ENCODE measurements around the gene CABP2. TPM values are rescaled to one million over a fixed set of nuclear protein-coding genes. Genes with fewer than 3 reads are reported as not detected.
"Not testable (repeated sequence)": the region's sequence is repeated elsewhere in the genome, so short reads cannot be mapped to it uniquely, and the experiment has no call there.

CABP2 gene
- total RNA-seq, 4 donors from 2014 or later = not detected

GRCh38 chr11:67548555-67549110, 25.4 kb upstream of the CABP2 start:
- Histone ChIP-seq H3K9me3 (no peaks in the 10 kb centered on the region), H3K27ac (no peak overlapping the region), H3K27me3 (no peaks in the 10 kb centered on the region), H3K36me3 (no peaks in the 10 kb centered on the region), H3K4me1 (peaks cover 0 to 10% (median 0%) of the 10 kb centered on the region in 4 donors), H3K4me3 (no peak overlapping the region)
- TF ChIP-seq POLR2A (IDR thresholded peaks at IDR 0.05) (no peak), CTCF (IDR thresholded peaks at IDR 0.05) (no peak)
- no peak for DNase-seq

- not testable (repeated sequence) for H3K4me3 ChIP-seq, H3K36me3 ChIP-seq, H3K27ac ChIP-seq, H3K4me1 ChIP-seq, H3K9me3 ChIP-seq, H3K27me3 ChIP-seq, DNase-seq
Measured at GRCh38 chr11:67548112-67548511, 24.9 kb upstream of the CABP2 start.

GRCh38 chr11:67545280-67545679, 22.0 kb upstream of the CABP2 start:
- Histone ChIP-seq H3K4me3 (no peak overlapping the region), H3K27ac (peak overlapping the region in 3 of 4 donors; percentile 43 to 63 (median 52)), H3K4me1 (peaks cover 0 to 10% (median 0%) of the 10 kb centered on the region in 4 donors), H3K36me3 (no peaks in the 10 kb centered on the region), H3K27me3 (no peaks in the 10 kb centered on the region), H3K9me3 (no peaks in the 10 kb centered on the region)
- TF ChIP-seq CTCF (IDR thresholded peaks at IDR 0.05) = peak in 2 of 6 experiments; percentile 23 to 39
- no peak for TF ChIP-seq POLR2A (IDR thresholded peaks at IDR 0.05)
- DNase-seq = peak in 2 of 3 donors; percentile 66 to 67

GRCh38 chr11:67544616-67545242, 21.5 kb upstream of the CABP2 start:
- H3K4me3 ChIP-seq = no peak overlapping the region
- no peak for TF ChIP-seq POLR2A (IDR thresholded peaks at IDR 0.05)
- H3K36me3 ChIP-seq = no peaks in the 10 kb centered on the region
- H3K9me3 ChIP-seq = no peaks in the 10 kb centered on the region
- peak overlapping the region in 3 of 4 donors; percentile 43 to 63 (median 52) for H3K27ac ChIP-seq
- DNase-seq = no peak
- no peaks in the 10 kb centered on the region for H3K27me3 ChIP-seq
- H3K4me1 ChIP-seq = peaks cover 0 to 10% (median 0%) of the 10 kb centered on the region in 4 donors

GRCh38 chr11:67543585-67543984, 20.3 kb upstream of the CABP2 start:
- Histone ChIP-seq H3K27me3 (no peaks in the 10 kb centered on the region), H3K9me3 (no peaks in the 10 kb centered on the region), H3K27ac (no peak overlapping the region), H3K4me3 (no peak overlapping the region), H3K36me3 (no peaks in the 10 kb centered on the region), H3K4me1 (peaks cover 0 to 10% (median 0%) of the 10 kb centered on the region in 4 donors)
- DNase-seq = no peak
- no peak for TF ChIP-seq POLR2A (IDR thresholded peaks at IDR 0.05)
- no peak for TF ChIP-seq CTCF (IDR thresholded peaks at IDR 0.05)

GRCh38 chr11:67542971-67543370, 19.7 kb upstream of the CABP2 start:
- Histone ChIP-seq H3K27me3 (no peaks in the 10 kb centered on the region), H3K4me3 (no peak overlapping the region), H3K9me3 (no peaks in the 10 kb centered on the region), H3K4me1 (peaks cover 0 to 10% (median 0%) of the 10 kb centered on the region in 4 donors), H3K36me3 (no peaks in the 10 kb centered on the region), H3K27ac (no peak overlapping the region)
- TF ChIP-seq POLR2A (IDR thresholded peaks at IDR 0.05) (no peak), CTCF (IDR thresholded peaks at IDR 0.05) (no peak)
- no peak for DNase-seq

Data from Peyer's patch (tissue), 4 donors.